GM19351 (cell line): ENCODE measurements around the gene CLN5.
"Not testable (repeated sequence)": the region's sequence is repeated elsewhere in the genome, so short reads cannot be mapped to it uniquely, and the experiment has no call there.

Experiments
- ATAC-seq: cut with Tn5 transposase; IDR thresholded peaks from one replicate; pipeline ENCODE4 v1.9.1; 2021; ENCODE audit warnings: mild to moderate bottlenecking, moderate library complexity; ENCODE audit not compliant: unreplicated experiment

Gene CLN5

DNA sequence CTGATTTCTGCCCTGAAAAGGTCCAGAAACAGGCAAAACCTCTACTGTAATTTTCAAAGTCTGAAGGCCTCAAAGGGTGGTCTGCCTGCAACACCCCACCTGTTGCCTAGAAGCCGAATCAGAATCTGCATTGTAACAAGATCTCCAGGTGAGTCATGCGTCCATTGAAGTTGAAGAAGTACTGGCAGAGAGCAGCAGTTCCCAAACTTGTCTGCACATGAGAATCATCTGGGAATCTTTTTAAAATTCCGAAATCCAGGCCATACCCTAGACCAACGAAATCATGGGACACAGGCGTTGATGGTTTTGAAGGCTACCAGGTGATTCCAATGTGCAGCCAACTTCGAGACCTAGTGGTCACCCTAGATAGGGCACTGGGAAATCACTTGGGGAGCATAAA is 16.0 kb upstream of the CLN5 start:
- no peak for ATAC-seq

- no peak for ATAC-seq
Measured at GRCh38 chr13:76976490-76976889, 15.4 kb upstream of the CLN5 start.

- no peak for ATAC-seq
Measured at GRCh38 chr13:76976929-76977328, 15.0 kb upstream of the CLN5 start.

DNA sequence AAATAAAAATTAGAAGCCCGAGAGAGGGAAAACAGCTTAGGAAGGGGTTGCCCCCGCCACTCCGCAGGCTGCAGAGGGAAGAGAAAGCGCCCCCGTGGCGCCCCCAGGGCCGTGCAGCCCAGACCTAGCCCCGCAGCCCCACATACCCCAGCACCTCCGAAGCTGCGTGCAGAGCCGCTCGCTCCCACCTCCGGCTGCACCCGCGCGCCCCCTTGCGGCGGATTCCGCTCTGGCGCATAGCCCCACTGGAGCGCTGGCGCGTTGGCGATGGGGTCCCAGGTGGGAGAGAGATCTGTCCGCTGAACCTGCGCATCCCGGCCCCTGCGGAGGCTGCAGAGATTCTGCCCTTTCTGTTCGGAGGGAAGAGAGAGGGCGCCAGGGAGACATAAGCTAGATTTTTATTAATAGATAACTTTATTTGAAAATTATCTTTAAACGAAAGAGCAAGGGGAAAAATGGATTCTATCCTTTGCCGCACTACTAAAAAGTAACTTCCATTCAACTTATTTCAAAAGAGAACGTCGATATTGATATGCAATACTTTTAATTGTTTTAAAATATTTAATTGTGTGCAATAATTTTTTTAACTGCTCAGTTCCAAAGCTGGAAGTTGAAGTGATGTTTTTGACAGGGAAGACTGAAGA is 11.7 kb upstream of the CLN5 start:
- peak; percentile 98 for ATAC-seq

DNA sequence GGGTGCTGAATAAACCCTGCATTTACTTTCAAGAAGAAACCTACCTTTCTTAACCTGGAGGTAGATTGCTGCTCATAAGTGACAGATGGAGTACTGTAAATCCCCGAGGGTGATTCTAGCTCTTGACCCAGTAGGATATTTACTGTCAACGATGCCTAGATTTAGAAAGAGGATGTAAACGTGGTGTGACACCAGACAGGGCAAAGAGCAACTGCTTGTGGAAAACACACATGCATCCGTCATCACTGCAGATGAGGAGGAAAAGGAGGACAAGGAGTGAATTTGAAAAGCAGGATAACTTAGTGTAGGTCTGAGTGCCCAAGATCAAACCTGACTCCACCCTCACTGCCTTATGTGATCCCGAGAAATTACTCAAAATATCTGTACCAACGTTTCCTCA is 9.8 kb upstream of the CLN5 start:
- no peak for ATAC-seq

DNA sequence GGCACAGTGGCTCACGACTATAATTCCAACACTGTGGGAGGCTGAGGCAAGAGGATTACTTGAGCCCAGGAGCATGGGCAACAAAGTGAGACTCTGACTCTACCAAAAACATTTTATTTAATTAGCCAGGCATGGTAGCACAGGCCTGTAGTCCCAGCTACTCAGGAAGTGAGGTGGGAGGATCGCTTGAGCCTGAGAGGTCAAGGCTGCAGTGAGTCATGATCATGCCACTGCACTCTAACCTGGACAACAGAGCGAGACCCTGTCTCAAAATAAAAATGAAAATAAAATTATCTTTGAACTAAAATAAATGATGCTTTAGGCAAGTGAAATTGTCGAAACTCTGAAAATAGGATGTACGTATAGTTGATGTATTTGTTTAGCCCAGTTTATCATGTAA is 8.2 kb upstream of the CLN5 start:
- ATAC-seq, result no peak

DNA sequence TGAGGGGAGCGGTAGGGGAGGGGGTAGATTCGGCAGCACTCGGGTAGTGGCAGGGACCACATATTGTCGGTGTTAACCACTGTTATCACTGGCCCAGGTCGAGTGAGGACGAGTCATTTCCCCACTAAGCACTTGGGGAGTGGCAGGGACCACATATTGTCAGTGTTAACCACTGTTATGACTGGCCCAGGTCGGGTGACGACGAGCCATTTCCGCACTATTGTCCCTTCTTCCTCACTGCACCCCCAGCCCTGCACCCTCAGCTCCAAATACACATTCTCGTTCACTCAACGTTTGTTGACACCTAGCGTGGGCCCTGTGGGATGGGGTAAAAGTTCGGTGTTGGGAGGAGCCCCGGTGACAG is 467 bp upstream of the CLN5 start:
- peak; percentile 60 for ATAC-seq

DNA sequence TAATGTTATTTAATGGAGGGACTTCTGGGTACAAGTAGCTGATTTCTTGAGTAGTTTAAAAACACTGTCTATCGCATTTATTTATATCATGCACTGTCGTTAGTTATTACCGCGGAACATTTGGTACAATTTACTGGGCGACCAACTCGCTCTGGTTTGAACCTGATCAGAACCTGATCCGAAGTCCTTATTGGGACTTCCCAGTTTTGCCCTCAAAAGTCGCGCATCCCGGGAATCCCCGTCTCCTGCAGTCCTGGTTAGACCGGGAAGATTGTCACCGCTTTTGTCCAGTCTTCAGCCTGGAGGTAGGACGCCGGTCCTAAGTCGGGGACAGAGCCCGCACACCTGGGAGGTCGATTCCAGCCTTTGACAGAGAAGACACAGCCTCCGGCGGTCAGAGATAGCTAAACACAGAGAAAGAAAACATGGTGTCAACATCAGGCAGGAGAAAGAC is 694 bp downstream of the CLN5 start:
- ATAC-seq, result peak; percentile 13

- no peak for ATAC-seq
Measured at GRCh38 chr13:76993021-76993420, 1.1 kb downstream of the CLN5 start.

DNA sequence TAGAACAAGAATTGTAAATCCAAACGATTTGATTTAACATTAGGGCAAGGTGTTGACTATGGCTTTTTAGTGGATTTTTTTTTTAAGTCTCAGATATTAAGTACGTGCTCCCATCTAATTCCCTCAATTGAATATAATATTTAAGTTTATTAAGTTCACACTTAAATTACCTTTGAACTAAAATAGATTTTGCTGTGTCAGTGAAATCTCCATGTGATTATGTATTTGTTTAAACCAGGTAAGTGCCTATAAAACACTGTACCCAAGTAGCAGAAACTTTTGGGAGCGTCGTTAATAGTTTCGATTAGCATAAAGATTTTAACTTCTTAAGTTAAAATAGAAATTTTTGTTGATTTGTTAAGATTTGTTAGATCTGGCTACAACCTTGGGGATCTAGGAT is 1.6 kb downstream of the CLN5 start:
- no peak for ATAC-seq

GRCh38 chr13:76994281-76994680 is 2.4 kb downstream of the CLN5 start:
- ATAC-seq, result no peak

- ATAC-seq, result no peak
Measured at GRCh38 chr13:77000475-77000874, 8.6 kb downstream of the CLN5 start.

DNA sequence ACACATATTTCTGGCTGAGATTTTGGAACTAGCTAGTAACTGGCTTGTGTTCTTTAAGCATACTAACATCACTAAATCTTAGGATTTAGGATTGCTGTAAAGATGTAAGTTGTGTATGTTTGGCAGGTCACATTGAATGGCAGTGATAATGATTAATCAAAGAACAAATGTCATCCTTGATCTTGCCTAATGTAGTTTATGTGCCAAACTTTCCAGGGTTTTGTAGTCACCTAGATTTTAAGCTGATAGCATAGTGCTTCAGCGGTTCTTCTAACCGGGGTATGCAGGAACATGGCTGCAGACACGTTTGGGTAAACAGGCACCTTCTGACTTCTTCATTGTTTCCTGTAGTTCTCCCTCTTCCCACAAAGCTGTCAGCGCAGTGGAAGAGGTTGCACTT is 9.7 kb downstream of the CLN5 start:
- ATAC-seq, result no peak

DNA sequence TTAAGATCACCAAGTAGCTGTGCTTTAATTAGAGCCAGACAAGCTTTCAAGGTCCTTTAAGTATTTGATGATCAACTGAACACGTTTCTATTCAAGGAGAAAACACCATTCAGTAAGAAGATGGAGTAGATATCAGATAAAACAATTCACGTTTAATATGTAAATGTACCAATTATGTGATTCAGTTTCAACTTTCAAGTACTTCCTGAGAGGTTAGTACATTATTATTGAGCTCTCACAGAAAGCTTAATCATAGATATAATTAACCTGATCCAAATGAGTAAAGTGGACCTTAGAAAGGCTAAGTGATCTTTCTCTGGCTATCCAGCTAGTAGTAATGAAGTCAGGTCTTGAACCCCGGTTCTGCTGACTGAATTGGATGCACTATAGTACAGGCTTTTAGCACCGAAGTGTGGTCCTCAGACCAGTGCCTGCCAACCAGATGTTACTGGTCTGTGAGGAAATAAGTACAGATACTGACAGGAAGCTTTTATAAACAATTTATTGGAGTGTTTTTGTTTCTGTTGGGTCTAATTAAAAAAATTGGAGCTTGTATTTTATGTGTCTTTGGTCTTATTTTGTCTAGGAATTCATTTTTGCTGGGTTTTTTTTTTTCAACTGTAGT is 10.2 kb downstream of the CLN5 start:
- no peak for ATAC-seq

GRCh38 chr13:77002590-77003190 is 10.8 kb downstream of the CLN5 start:
- no peak for ATAC-seq

GRCh38 chr13:77008337-77008736 is 16.5 kb downstream of the CLN5 start:
- not testable (repeated sequence) for ATAC-seq

- peak; percentile 79 for ATAC-seq
Measured at GRCh38 chr13:77009011-77009410, 17.1 kb downstream of the CLN5 start.

DNA sequence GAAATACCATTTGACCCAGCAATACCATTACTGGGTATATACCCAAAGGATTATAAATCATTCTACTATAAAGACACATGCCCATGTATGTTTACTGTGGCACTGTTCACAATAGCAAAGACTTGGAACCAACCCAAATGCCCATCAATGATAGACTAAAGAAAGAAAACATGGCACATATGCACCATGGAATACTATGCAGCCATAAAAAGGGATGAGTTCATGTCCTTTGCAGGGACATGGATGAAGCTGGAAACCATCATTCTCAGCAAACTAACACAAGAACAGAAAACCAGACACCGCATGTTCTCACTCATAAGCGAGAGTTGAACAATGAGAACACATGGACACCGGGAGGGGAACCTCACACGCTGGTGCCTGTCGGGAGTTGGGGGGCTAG is 17.8 kb downstream of the CLN5 start:
- not testable (repeated sequence) for ATAC-seq

DNA sequence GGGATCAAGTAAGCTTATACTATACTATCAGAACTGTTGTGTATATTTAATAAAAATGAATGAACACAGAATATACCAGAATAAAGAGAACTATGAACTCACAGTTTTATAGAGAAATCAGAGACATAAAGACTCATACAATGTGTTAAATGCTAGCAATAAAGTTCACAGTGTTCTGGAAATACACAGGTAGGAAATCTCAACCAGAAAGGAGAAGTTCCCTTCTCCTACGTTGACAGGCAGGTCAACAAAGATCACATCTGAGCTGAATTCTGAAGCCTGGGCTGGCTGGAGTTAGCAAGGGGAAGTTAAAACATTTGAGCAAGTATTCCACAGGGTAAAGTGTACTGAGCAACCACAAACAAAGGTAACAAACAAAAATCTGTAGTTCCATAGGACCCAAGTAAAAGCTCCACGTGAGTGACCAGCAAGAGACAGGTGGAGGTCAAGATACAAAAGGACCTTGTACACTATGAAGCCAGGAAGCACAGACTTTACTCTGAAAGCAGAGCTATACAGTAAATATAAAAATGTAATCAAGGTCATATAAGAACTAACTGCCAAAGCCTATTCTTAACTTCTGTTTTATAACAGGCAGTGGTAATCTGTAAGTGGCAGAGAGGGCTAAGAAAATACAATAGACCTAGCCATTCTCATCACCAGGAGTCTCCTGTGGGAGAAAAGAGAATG is 22.1 kb downstream of the CLN5 start:
- no peak for ATAC-seq

- ATAC-seq, result no peak
Measured at GRCh38 chr13:77014906-77015685, 23.2 kb downstream of the CLN5 start.

DNA sequence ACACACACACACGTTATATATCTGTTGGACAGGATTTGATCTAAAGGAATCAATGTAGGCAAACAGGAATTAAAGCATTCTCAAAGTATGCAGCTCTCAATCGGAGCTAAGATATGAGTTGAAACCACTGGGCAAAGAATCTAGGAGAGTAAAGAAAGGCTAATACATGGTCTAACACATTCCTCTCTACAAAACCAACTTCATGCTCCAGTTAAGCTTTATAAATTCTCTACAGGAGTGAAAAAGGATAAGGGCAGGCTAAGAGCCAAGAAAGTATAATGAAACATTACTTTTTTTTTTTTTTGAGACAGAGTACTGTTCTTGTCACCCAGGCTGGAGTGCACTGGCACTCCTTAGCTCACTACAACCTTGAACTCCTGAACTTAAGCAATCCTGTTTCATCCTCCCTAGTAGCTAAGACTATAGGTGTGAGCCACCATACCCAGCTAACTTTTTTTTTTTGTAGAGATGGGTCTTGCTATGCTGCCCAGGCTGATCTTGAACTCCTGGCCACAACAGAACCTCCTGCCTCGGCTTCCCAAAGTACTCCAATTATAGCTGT is 24.5 kb downstream of the CLN5 start:
- ATAC-seq, result no peak
